Stimulated activated CD4-positive, alpha-beta T cell treated with anti-CD3 and anti-CD28 coated beads, TNF-alpha, amount 100 ng/mL, for 48 hours (primary cell): ENCODE results near the gene DNAAF5.

Source experiments
- DNase-seq, 3 donors: peaks; one replicate each; pipeline ENCODE4 v3.0.0-alpha.2; 2020; ENCODE audit warnings: low read depth in 3 of 3

DNAAF5 gene

DNA sequence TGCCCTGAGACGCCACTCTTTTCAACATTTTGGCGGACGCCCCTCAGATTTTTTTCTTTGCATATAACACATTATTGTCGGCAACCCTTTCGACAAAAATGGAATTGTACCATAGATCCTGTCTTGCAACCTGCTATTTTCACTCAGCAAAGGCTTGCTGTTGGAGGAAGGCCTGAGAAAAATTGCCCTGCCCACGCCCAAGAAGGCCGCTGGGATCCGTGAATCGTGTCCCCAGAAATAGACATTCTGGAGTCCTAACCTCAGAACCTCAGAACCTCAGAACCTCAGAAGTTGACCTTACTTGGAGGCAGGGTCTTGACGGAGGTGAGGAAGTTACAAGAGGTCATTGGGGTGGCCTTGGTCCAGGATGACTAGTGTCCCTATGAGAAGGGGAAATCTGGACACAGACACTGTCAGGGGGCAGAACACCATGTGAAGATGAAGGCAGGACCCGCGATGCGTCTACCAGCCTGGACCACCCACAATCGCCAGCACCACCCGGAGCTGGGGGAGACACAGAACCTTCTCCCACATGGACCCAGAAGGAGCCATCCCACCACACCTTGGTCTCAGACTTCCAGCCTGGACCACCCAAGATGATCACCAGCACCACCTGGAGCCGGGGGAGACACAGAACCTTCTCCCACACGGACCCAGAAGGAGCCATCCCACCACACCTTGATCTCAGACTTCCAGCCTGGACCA is 19.1 kb upstream of the DNAAF5 start:
- DNase-seq = no peak

DNA sequence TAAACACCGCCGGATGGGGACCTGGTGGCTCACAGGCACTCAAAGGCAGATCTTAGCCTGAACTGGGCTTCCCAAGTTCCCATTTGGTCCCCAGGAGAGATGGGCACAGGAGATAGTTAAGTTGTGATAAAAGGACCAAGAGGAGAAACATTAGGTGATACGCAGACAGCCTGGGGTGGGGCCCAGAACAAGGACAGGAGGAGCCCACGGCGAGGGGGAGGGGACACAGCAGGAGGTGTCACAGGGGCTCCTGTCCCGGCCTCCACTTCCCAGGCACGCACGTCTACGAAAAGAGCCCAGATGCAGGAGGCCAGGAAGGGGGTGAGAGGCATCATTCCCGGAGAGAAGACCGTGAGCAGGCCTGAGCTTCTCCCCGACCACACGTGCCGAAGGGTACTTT is 16.3 kb upstream of the DNAAF5 start:
- no peak for DNase-seq

DNA sequence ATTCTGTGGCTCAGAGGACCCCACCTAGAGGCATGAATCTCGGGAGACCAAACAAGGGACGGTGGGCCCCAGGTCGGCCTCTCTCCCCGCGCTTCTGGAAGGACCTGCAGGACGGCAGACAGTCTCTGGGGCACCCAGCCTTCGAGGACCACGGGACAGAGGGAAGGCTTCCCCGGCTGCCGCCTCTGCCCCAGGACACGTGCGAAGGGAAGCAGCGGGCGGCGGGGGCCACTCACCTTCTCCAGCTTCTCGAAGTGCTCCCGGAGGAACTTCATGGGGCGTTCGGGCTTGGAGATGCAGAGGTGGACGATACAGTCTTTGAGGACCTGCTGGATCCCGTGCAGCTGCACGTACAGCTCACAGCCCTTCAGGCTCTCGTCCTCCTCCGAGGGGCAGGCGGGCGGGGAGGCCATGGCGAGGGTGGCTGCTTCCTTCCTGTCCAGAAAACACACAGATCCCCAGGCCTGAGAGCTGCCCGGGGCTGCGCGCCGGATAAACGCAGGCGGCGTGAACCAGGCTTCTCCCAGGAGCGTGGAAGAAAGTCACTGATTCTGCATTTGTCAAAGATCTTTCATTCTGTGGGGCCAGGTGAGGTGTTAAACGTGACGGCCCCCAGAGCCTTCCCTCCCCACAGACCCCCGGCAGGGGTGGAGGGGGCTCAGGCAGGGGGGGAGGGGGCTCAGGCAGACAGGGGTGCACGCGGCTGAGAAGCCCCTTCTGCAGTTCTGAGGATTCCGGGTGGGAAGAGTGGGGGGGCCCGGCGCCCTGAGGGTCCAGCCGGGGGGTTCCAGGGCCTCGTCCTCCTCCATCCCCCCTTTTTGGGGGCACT is 15.2 kb upstream of the DNAAF5 start:
- no peak for DNase-seq

DNA sequence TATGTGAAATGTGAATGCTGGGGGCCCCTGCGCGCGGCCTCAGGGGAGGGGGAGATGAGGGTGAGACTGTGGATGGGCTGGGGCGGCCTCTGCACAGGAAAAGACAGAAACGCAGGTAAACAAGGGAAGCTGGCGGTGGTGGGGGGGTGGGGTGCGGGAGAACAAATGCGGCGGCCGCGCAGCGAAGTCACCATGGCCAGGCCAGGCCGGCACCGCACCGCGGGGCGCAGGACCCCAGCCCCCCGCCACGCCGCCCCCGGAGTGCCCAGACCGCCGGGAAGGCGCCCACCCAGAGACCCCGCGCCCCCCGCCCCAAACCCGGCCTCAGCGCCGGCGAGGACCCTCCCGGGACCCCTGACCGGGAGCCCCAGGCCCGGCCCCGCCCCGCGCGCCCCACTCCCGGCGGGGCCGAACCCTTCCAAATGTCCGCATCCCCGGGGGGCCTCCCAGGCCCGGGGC is 14.5 kb upstream of the DNAAF5 start:
- DNase-seq = no peak

DNA sequence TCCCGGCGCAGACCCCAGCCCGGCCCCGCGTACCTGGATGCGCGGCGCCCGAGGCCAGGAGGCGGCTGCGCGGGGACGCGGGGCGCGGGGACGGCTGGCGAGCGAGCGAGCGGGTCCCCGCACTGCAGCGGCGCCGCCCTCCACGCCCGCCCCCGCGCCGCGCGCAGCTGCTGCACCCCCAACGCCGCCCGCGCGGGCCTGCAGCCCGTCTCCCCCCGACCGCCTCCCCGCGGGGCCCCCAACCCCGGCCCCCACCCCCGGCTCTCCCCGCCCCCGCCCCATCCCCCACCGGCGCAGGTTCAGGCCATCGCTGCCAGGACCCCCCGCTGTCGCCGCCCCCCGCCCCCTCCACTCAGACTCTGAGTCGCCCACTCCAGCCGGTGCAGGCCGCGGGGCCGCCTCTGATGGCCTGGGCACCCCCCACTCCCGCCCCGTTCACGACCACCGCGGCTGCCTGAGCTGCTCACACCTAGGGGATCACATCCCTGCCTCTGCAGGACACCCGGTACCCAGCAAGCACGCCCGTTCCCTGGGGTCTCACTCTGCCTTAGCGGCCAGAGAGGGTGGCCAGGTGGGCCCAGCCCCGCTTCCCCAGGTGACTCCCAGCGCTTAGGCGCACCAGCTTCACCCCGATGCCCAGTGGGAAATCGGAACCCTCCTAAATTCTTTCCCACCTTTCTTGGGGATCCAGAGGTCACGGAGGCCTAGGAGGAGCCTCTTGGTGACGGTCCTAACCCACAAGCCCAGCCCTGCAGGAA is 13.9 kb upstream of the DNAAF5 start:
- no peak for DNase-seq

DNA sequence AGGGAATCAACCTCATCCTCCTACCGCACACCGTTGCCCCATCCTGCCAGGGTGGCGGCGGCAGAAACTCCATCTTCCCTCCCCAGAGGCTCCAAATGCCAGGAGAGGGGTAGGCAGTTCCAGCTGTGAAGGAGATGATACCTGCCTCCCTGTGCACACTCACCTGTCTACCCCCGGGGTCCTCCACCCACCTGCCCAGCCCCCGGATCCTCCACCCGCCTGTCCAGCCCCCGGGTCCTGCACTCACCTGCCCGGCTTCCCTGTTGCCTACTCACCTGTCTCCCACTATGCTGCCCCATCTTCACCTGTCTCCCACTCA is 13.4 kb upstream of the DNAAF5 start:
- no peak for DNase-seq

DNA sequence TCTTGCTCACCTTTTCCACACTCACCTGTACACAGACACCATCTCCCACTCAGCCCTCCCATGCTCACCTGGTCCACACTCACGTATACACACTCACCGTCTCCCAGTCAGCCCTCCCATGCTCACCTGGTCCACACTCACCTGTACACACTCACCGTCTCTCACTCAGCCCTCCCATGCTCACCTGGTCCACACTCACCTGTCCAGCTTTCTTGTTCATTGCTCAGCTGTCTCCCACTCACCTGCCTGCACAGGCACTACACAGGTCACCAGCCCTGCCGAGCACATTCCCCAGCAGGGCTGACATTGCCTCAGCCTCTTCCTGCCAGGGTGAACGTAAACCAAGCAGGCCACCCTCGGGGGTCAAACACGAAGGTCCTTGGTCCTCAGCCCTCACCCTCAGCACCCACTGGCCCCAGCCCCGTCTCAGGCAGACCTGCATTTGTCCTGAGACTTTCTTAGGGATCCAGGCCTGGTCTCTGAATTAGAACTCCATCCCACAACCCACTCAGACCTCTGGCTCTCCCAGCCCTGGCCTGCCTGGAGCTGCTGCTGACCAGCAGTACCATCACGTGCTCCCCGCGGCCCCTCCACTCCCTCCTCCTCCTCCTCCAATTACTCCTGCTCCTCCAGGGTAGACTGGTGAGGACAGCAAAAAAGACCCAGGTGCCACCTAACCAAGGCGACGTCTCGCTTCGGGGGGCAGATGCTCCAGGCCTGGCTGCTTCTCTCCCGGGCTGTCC is 12.8 kb upstream of the DNAAF5 start:
- DNase-seq = no peak

DNA sequence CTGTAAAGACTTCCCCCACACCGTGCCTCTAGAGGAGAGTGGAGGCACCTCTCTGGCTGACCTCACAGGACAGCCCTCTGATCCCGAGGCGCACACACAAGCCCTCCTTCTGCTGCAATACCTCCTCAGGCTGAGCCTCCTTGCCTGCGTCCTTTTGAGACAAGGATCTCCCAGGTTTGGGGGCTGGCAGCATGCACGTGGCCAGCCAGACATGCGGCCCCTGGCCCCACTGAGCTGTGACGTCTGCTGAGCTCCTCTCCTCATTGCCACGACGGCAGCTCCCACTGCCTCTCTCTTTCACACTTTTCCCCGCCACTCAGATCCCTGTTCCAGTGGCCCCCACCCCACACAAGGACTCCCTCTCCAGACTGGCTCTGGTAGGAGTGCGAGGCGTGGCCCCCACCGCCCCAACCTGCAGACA is 12.2 kb upstream of the DNAAF5 start:
- DNase-seq = no peak

DNA sequence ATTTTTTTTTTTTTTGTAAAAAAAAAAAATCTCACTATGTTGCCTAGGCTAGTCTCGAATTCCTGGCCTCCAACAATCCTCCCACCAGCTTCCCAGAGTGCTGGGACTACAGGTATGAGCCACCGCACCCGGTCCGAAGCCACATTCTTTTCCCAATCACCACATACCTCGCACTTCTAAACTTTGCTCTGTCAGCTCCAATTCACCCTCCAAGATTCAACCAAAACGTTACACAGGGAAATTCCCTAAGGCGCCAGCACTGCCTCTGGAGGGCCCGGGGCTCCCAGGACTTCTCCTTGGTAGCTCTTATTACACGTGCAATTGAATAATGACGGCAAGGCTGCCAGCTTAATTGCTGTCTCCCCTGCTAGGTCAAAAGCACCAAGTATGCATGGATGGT is 10.3 kb upstream of the DNAAF5 start:
- DNase-seq = no peak

DNA sequence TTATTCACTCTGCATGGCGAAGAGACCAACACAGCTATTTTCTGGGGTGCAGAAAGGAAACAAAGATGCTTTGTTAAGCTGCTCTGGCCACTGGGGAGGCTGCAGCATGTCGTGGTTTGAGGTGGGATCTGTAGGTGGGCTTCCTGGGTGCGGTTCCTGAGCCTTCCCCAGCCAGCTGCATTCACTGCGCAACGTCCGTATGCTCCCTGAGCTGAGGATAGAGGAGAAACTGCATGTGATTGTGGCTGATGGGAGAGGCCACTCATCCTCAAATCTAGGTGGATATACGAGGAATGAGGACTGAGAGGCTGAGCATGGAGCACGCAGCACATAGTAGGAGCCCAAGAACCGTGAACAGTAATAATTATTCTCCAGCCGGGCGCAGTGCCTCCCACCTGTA is 9.9 kb upstream of the DNAAF5 start:
- no peak for DNase-seq

DNA sequence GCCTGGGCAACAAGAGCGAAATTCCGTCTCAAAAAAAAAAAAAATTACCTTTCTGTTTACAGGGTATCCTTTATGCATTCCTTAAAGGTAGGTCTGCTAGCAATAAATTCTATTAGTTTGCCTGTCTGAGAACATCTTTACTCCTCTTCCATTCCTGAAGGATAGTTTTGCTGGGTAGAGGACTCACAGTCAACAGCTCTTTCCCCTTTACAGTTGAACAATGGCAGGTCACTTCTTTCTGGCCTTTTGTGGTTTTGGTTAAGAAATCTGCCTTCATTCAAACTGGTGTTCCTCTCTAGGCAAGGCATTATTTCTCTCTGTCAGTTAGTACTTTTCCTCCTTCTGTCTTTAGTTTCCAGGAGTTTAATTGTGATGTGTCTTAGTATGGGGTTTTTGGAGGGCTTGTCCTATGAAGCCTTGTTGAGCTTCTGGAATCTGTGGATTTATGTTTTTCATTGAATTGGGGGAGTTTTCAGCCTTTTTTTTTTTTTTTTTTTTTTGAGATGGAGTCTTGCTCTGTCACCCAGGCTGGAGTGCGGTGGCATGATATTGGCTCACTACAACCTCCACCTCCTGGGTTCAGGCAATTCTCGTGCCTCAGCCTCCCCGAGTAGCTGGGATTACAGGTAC is 4.8 kb upstream of the DNAAF5 start:
- DNase-seq = no peak

DNA sequence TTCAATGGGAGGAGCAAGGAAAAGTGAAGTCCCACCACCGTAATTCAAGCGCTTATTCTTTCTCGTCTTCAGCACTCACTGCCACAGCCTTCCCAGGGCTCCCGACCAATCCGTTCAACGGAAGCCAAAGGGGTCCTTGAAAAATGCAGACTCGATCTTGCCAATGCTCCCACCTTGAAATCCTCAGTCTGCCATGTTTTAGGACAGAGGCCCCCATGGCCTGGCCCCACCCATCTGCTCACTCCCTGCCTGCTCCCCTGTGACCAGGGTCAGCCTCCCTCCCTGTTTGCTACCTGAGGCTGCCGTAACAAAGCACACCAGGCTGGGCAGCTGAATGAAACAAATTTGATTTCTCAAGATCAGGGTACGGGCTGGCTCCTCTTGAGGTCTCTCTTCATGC is 3.0 kb upstream of the DNAAF5 start:
- no peak for DNase-seq

DNA sequence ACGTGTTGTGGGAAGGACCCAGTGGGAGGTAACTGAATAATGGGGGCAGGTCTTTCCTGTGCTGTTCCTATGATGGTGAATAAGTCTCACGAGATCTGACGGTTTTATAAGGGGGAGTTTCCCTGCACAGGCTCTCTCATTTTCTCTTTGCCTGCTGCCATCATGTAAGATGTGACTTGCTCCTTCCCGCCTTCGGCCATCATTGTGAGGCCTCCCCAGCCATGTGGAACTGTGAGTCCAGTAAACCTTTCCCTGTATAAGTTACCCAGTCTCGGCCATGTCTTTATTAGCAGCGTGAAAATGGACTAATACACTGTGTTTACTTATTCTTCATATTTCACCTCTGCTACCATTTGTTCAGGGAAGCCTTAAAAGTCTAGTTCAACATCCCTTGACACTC is 2.2 kb upstream of the DNAAF5 start:
- no peak for DNase-seq

DNA sequence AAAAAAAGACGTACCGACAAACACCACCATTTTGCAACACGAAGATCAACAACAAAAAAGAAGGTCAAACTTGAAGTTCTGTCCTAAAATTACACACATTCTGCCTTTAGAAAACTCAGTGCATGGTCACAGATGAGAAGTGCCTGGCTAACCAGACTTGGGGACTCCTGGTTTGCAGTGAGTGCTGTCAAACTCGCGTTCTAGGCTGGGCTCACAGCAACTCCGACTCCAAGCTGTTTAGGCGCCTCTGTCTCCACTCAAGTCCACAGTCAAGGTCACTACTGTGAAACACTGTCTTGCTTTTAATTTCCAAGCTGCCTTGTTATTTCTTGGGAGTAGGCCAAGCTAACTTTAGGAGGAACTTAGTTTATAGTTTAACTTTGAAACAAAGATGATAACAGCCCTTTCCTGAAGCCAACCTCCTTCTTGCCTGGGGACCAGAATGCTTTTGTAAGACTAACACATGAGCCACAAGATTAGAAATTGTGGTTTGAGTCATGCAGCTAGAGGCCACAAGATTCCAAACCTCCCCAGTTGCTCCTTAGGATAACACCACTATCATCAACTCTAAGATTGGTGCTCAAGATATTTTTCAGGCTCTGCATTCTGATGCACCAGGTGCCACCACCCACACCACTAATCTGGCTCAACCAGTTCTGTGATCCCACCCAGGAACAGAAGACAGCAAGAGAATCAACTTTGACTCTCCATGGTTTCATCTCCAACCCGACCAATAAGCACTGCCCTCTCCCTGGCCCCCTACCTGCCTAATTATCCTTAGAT is 1.1 kb upstream of the DNAAF5 start:
- DNase-seq = no peak

DNA sequence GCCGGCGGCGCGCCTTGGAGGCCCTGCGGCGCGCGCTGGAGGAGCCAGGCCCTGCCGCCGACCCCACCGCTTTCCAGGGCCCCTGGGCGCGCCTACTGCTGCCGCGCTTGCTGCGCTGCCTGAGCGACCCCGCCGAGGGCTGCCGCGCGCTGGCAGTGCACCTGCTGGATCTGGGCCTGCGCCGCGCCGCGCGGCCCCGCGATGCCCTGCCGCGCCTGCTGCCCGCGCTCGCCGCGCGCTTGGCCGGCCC is 280 bp downstream of the DNAAF5 start:
- DNase-seq = no peak

DNA sequence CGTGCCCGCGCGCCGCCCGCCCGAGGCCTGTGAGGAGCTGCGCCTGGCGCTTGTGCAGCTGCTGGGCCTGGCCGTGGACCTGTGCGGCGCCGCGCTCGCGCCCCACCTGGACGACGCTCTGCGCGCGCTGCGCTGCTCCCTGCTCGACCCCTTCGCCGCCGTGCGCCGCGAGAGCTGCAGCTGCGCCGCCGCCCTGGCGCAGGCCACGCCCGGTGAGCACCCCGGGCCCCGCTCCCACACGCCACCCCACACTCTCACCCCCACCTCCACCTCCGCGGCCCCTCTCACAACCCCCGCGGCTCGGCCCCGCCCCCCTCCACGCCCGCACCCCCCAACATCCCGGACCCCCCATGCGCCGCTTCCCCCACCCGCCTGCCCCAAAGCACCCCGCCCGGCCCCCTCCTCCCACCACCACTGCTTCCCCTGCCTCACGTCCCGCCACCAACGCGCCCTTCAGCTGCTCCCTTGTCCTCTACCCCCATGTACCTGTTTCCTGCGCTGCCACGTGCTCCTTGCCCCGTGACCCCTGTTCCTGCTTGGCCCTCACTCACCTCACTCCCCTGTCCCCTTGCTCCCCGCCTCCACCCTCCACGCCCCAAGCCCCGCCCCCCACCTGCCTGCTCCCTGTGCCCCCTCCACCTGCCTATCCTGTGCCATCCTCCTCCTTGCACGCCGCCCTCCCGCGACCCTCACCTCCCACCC is 756 bp downstream of the DNAAF5 start, which contains the start of gene PRKAR1B:
Gene PRKAR1B (minus strand): TSS at position 178 of the 702 bp plus-strand sequence. CDS start 15,776 bp downstream, outside the sequence.
- DNase-seq = peak in 2 of 3 donors; percentile 21 to 32

DNA sequence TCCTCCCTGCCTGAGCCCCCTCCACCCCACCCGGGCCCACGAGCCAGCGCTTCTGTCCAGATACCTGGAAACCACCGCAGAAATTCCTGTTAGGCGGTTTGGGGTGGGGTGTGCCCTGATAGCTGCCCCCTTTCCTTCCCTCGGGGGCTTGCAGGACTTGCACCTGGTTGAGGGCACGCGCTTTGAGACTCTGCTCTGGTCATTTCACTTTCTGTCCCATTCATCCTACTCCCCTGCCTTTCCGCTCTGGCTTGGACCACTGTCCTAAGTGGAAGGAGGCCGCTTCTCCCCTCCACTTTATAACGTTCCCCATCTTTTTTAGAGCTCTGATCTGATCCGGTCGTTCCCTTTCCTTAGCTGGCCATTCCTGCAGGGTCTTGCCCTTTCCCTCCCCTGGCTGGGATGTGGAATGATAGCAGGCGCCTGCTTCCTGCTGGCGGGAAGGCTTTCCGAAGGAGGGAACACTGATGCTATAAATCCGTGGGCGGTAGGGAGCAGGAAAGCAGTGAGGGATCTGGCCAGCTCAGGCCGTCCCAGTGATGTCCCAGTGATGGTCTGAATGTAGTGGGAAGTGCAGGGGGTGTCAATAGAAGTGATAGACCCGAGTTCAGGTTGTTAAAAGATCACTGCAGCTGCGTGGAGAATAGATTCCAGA is 1.4 kb downstream of the DNAAF5 start:
- DNase-seq = no peak

DNA sequence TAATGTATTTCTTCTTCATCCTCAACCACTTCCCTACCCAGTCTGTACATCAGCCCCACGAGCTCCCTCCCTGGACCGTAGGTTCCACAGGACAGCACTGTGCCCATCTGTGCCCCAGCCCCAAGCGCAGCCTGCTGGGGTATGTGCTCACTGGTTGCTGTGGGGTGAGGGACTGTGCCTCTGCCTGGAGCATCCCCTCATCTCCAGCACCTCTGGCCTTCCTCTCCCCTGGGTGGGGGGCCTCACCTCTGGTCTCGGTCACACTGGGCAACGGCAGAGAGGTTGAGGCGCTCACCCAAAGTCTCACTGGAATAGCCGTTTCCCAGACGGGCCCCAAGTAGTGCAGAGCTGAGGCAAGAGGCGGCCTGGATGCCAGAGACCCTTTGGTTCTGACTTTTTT is 2.1 kb downstream of the DNAAF5 start:
- DNase-seq = no peak

DNA sequence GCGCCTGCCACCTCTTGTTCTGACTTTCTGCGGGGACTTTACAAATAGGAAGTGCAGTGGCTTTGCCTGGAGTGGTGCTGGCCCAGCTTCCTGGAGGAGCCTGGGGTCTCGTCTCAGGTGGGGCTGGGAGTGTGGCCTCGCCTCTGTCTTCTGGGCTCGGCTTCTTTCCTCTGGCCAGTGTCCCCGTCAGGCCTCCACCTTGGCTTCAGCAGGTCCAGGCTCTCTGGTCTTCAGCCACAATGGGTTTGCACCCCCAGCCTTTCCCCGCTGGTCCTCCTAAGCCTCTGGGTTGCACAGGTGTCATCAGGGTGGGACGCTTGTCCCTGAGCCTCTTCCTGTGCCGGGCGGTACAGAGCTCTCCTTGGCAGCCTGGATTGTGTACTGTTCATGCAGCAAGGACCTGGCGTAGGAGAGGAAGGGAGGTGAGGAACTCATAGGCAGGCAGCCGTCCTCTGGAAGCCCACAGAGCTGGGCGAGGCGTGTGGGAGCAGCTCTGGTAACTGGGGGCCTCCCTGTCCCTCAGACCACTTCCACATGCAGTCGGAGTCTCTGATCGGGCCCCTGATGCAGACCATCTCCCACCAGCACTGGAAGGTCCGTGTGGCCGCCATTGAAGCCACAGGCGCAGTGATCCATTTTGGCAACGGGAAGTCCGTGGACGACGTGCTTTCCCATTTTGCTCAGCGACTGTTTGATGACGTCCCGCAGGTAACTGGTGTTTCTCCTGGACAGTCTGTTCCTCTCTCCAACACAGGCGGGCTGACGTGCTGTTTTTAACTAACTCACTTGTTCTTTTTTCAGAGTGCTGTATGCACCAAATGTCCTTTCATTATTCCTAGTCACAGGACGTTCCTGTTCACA is 2.9 kb downstream of the DNAAF5 start:
- DNase-seq = no peak
